HepG2 (cell line): ENCODE data around the gene CLDN9. TPM values are rescaled to one million over a fixed set of nuclear protein-coding genes. Genes with fewer than 3 reads are reported as not detected.
A peak's percentile ranks its signal among the peaks of the same experiment; 100 is the strongest.

Source experiments
- DNMT1 ChIP-seq: sonication (generic); formaldehyde crosslinking; IDR thresholded peaks from 2 replicates; pipeline ENCODE4 v1.5.1; 2020; ENCODE audit warnings: mild to moderate bottlenecking, missing genetic modification reagents
- ELF1 ChIP-seq: sonication (generic); formaldehyde crosslinking; IDR thresholded peaks from 2 replicates; pipeline ENCODE4 v1.4.0; 2020; ENCODE audit warnings: missing genetic modification reagents
- ETS1 ChIP-seq: sonication (generic); formaldehyde crosslinking; IDR thresholded peaks from 2 replicates; pipeline ENCODE4 v1.4.0; 2020; ENCODE audit warnings: missing genetic modification reagents
- HDAC2 ChIP-seq: sonication (generic); formaldehyde crosslinking; IDR thresholded peaks from 2 replicates; pipeline ENCODE4 v1.4.0; 2020; ENCODE audit warnings: missing genetic modification reagents
- HNF1B ChIP-seq: sonication (generic); formaldehyde crosslinking; IDR thresholded peaks from 2 replicates; pipeline ENCODE4 v1.5.1; 2020; ENCODE audit warnings: mild to moderate bottlenecking, moderate library complexity, missing genetic modification reagents
- HNRNPL ChIP-seq: fragments of 200-400 bp; formaldehyde crosslinking; IDR thresholded peaks from 2 replicates; pipeline ENCODE4 v1.6.1; 2017; ENCODE audit warnings: mild to moderate bottlenecking, low read depth, low read length
- JDP2 ChIP-seq: sonication (generic); formaldehyde crosslinking; IDR thresholded peaks from 2 replicates; pipeline ENCODE4 v1.8.1; 2022; ENCODE audit warnings: missing genetic modification reagents, borderline replicate concordance
- KLF16 ChIP-seq, 2 experiments: sonication (generic) in 1 of 2; formaldehyde crosslinking in 1 of 2; IDR thresholded peaks; 2 replicates each; pipeline versions ENCODE4 v1.6.1 to v1.8.0; 2016 to 2023; ENCODE audit warnings: missing genetic modification reagents in 2 of 2, missing compliant biosample characterization in 1 of 2
- MAX ChIP-seq: IDR thresholded peaks from 2 replicates; pipeline ENCODE4 v1.6.1; 2012; ENCODE audit warnings: inconsistent platforms
- PITX1 ChIP-seq: sonication (generic); formaldehyde crosslinking; IDR thresholded peaks from 2 replicates; pipeline ENCODE4 v1.5.1; 2020; ENCODE audit warnings: mild to moderate bottlenecking, missing genetic modification reagents
- PRDM10 ChIP-seq: sonication (generic); formaldehyde crosslinking; IDR thresholded peaks from 2 replicates; pipeline ENCODE4 v1.4.0; 2020; ENCODE audit warnings: low read depth, missing genetic modification reagents
- RCOR2 ChIP-seq: IDR thresholded peaks from 2 replicates; pipeline ENCODE4 v1.6.1; 2016; ENCODE audit warnings: missing biosample characterization, missing genetic modification reagents
- ZFP36L2 ChIP-seq: sonication (generic); formaldehyde crosslinking; IDR thresholded peaks from 2 replicates; pipeline ENCODE4 v1.4.0; 2020; ENCODE audit warnings: missing genetic modification reagents
- ZFP91 ChIP-seq: sonication (generic); formaldehyde crosslinking; IDR thresholded peaks from 2 replicates; pipeline ENCODE4 v1.9.0; 2022; ENCODE audit warnings: missing genetic modification reagents, mild to moderate bottlenecking, borderline replicate concordance
- ZFY ChIP-seq: sonication (generic); formaldehyde crosslinking; IDR thresholded peaks from 2 replicates; pipeline ENCODE4 v1.4.0; 2020; ENCODE audit warnings: missing genetic modification reagents
- ZNF224 ChIP-seq: sonication (generic); formaldehyde crosslinking; IDR thresholded peaks from 2 replicates; pipeline ENCODE4 v1.5.0; 2020; ENCODE audit warnings: mild to moderate bottlenecking, missing genetic modification reagents
- ZNF331 ChIP-seq: sonication (generic); formaldehyde crosslinking; IDR thresholded peaks from 2 replicates; pipeline ENCODE4 v1.4.0; 2020; ENCODE audit warnings: missing genetic modification reagents
- ZNF441 ChIP-seq: sonication (generic); formaldehyde crosslinking; IDR thresholded peaks from 2 replicates; pipeline ENCODE4 v1.7.0; 2021; ENCODE audit warnings: missing genetic modification reagents, borderline replicate concordance
- ZNF512 ChIP-seq: sonication (generic); formaldehyde crosslinking; IDR thresholded peaks from 2 replicates; pipeline ENCODE4 v1.4.0; 2020; ENCODE audit warnings: mild to moderate bottlenecking, missing genetic modification reagents
- polyA plus RNA-seq, 8 experiments: library from polyadenylated mRNA; depleted of rRNA in 3 of 8; stranded (reverse) in 7 of 8; unstranded in 1 of 8; fragments of >200 nt; fragmentation: Illumina TruSeq in 4 of 8; extraction: Trizol in 4 of 8; gene quantifications; 2 replicates each; pipeline versions ENCODE4 v1.2.1 to v1.2.3, GENCODE V29; 2011 to 2016; ENCODE audit warnings: low read depth in 4 of 8, missing spikeins in 1 of 8, mixed read lengths in 1 of 8; ENCODE audit not compliant: insufficient read depth in 1 of 8
- total RNA-seq, 5 experiments: library from RNA; depleted of rRNA; stranded (reverse); fragments of >200 nt; fragmentation: Illumina TruSeq; extraction: Trizol; gene quantifications; 2 replicates each; pipeline ENCODE4 v1.2.3, GENCODE V29; 2016; ENCODE audit warnings: low read depth in 1 of 5

CLDN9 gene
- total and polyA plus RNA-seq, 2 of the 13 experiments (the other 11 are each of a cell fraction or from before 2014, with no cell fraction given), result 0.15 to 0.26 TPM

- TF ChIP-seq ZNF512 (no peak), HDAC2 (CRISPR knock-in tag) (peak; percentile 76), MAX (peak; percentile 79), PITX1 (peak; percentile 50; the same call in 1 of the 2 replicates), RCOR2 (peak; percentile 41; the same call in 1 of the 2 replicates), DNMT1 (CRISPR knock-in tag) (no peak), ZNF224 (CRISPR knock-in tag) (no peak), PRDM10 (0 out of 2 replicates have a peak, but pooled peaks have one; percentile 20), KLF16 (CRISPR knock-in tag; IDR thresholded peaks at IDR 0.05) (peak in 1 of 2 experiments; percentile 76; a peak in 2 of 4 replicates), ZFP36L2 (CRISPR knock-in tag) (0 out of 2 replicates have a peak, but pooled peaks have one; percentile 65), ETS1 (CRISPR knock-in tag) (no peak), ZNF441 (CRISPR knock-in tag) (no peak), ELF1 (CRISPR knock-in tag) (peak; percentile 48; the same call in 1 of the 2 replicates), ZFY (peak; percentile 51), JDP2 (CRISPR knock-in tag) (no peak), ZNF331 (CRISPR knock-in tag) (0 out of 2 replicates have a peak, but pooled peaks have one; percentile 31), HNF1B (CRISPR knock-in tag) (peak; percentile 72; the same call in 1 of the 2 replicates), HNRNPL (0 out of 2 replicates have a peak, but pooled peaks have one; percentile 50), ZFP91 (CRISPR knock-in tag) (peak; percentile 53; the same call in 1 of the 2 replicates)
These were observed 9.0 kb upstream of the CLDN9 start (continued) for GRCh38 chr16:3003582-3004270.
